ENCODE measurements around the gene STAC3.

Gene STAC3

DNA sequence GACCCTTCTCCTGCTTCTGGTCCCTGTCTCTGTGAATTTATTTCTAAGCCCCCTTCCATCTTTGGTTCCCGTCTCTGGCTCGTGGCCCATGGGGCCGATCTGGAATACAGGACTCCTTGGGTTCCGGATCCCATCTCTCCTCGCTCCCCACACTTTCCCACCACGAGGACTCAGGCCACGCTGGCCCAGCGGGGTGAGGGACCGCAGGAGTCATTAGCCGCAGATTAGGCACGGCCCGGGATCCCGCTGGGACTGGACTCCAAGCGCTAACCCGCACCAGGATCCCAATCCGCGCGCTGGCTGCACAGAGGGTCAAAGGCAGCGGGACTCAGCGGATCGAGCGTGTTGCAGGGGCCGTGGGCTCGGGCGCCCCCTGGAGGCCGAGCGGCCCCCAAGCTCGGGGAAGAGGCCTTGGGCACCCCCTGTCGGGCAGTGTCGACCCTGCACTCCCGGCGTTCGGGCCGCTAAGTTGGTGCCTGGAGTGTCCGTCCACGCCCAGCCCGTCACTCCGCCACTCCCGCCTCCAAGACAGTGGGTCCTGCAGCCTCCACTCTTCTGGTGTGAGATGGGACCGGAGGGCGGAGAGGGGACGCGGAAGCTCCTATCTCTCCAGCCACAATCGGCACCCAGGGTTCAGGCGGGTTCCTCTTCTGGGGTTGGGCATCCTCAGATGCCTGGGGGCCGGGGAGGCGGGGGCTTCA, 12.0 kb downstream of the STAC3 start:
- TF ChIP-seq, protein P1, sequence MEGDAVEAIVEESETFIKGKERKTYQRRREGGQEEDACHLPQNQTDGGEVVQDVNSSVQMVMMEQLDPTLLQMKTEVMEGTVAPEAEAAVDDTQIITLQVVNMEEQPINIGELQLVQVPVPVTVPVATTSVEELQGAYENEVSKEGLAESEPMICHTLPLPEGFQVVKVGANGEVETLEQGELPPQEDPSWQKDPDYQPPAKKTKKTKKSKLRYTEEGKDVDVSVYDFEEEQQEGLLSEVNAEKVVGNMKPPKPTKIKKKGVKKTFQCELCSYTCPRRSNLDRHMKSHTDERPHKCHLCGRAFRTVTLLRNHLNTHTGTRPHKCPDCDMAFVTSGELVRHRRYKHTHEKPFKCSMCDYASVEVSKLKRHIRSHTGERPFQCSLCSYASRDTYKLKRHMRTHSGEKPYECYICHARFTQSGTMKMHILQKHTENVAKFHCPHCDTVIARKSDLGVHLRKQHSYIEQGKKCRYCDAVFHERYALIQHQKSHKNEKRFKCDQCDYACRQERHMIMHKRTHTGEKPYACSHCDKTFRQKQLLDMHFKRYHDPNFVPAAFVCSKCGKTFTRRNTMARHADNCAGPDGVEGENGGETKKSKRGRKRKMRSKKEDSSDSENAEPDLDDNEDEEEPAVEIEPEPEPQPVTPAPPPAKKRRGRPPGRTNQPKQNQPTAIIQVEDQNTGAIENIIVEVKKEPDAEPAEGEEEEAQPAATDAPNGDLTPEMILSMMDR (IDR thresholded peaks at IDR 0.05; ENCODE audit: extremely low read depth, insufficient read depth, missing control alignments) = peak; percentile 100
- peak; percentile 96 for DNase-seq (ENCODE audit: low spot score)
- in situ Hi-C loops (cut with MboI; ENCODE audit: low pct_unique_long_range_greater_than_20kb, low sequenced_read_pairs, unreplicated experiment) = no loop called here

DNA sequence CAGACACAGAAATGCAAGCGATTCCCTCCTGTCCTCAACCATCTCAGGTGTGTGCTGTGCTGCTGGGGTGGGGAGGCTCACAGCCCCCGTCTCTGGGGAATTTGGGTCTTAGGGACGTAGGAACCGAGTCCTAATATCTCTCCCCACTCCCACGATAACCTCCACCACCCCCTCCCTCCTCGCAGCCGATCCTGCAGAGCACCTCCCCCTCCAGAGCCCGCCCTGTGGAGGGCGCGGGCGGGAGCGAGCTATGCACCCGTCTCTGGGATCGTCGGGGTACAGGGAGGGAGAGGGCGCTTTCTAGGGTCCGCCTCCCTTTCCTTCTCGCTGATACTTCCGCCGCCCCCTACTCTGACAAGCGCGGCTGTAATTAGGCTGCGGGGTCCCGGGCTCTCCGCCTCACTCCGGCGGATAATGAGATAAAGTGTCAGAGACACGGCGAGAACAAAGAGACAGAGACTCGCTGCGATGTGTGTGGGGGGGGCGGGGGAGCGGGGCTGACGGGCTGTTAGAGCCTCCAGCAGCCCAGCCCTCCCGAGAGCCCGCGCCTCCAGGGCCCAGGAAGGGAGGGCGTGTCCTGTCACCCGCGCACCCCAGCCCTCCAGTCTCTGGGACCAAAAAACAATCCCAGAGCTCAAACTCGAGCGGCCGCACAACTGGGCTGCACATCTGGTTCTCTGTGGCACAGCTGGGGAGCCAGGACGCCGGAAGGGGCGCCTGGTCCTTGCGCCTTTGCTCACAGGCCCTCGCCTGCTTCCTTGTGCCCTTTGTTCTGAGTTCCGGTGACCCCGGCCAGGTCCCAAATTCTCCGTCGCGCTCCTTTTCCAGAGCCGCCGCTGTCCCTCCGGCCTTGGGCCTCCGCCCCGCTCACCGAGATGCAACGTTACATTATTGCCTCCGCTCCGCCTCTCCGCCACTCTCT, 12.8 kb downstream of the STAC3 start:
- in situ Hi-C loops (cut with MboI; ENCODE audit: low pct_unique_long_range_greater_than_20kb, low sequenced_read_pairs, unreplicated experiment) = no loop called here
- TF ChIP-seq, protein P1 (IDR thresholded peaks at IDR 0.05; ENCODE audit: extremely low read depth, insufficient read depth, missing control alignments) = peak; percentile 1
- no peak for DNase-seq (ENCODE audit: low spot score)

DNA sequence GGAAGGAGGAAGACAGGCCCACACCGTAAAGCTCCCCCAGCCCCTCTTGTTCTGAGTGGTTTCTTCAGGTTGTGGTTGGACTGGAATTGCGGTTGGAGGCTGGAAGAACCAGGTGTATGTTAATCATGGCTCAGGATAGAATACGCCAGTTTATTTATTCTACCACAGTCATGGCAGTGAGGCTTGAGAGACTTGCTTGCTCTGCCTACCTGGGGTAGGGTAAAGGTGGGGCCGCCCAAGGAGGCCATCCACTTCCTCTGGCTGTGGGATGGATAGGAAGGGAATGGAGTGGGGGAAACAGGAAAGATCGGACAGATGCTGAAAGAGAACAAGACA, 13.4 kb downstream of the STAC3 start:
- DNase-seq (ENCODE audit: low spot score) = no peak
- TF ChIP-seq, protein P1 (IDR thresholded peaks at IDR 0.05; ENCODE audit: extremely low read depth, insufficient read depth, missing control alignments) = no peak
- in situ Hi-C loops (cut with MboI; ENCODE audit: low pct_unique_long_range_greater_than_20kb, low sequenced_read_pairs, unreplicated experiment) = no loop called here

DNA sequence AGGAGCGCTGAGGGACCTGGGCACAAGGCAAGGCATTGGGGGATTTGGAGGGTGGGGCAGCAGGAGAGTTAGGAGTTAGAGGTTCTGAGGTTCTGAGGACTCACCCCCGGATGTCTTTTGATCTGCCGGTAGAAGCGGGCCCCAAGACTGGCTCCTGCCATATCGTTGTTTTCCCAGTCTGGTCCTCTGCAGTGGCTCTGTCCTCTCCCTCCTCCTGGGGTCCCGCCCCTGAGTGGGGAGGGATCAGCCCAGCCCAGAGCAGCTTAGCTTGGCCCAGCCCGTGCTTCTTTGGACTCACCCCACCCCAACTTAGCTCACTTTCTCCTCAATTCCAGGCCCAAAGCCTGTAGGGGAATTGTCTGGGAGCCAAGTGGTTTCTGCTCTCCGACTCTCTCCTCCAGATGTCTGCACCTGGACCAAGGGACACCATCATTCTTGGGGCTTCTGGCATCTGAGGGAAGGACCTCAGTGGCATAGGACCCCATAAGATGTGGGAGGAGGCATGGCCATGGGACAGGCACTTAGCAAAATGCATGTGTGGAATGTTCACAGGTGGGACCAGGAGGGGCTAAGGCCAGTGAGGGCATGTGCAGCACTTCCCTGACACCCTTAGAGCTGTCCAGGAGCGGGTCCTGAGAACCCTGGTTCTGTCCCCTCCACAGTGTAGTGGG, 13.9 kb downstream of the STAC3 start:
- in situ Hi-C loops (cut with MboI; ENCODE audit: low pct_unique_long_range_greater_than_20kb, low sequenced_read_pairs, unreplicated experiment) = no loop called here
- DNase-seq (ENCODE audit: low spot score) = no peak
- TF ChIP-seq, protein P1 (IDR thresholded peaks at IDR 0.05; ENCODE audit: extremely low read depth, insufficient read depth, missing control alignments) = no peak

DNA sequence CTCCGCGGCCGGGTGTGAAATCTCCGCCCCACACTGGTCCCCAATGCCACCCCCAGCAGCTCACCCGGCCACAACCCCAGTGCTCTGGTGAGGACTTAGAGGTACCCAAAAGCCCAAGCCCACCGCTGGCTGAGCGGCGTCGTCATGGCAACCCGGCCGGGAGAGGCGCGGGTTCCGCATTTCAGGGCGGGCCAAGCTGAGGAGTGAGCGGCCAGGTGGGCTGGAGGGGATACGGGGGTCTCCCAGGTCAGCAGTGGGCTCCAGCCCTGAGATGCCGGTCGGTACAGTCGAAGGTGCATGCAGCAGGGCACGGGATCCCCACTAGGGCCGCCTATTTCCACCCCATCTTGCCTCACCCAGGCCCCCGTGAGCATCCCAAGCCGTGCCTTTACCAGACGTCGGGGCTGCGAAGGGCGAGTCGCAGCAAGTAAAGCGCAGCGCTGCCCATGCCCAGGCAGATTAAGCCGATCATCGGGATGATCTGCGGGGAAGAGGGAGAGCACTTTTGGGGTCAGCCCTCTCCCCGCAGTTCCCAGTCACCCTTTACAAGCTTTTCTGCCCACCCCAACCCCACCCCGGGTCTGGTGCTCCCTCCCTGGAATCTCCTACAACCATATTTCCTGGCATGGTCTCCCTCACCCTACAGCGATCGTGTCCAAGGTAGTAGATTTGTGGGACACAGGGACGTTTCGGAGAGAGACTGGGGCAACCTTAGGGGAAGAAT, 14.6 kb downstream of the STAC3 start:
- in situ Hi-C loops (cut with MboI; ENCODE audit: low pct_unique_long_range_greater_than_20kb, low sequenced_read_pairs, unreplicated experiment) = no loop called here
- no peak for DNase-seq (ENCODE audit: low spot score)
- TF ChIP-seq, protein P1 (IDR thresholded peaks at IDR 0.05; ENCODE audit: extremely low read depth, insufficient read depth, missing control alignments) = no peak

DNA sequence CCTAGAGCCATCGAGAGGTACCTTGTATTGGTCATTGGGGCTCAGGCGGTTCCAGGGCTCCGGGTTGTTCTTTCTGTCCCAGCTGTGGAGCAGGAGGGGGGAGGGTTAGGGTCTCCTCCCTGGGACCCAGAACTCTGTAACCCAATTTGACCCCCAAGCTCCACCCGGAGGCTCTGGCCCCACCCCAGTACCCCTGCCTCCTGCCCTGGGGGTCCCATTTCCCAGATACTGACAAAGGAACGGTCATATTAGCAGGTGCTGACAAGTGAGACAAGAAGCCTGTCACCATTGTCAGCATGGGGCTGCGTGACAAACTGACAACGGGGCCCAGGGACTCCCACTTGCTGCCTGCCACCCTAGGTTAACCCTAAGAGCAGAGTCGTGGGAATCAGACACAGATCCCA, 15.3 kb downstream of the STAC3 start:
- TF ChIP-seq, protein P1 (IDR thresholded peaks at IDR 0.05; ENCODE audit: extremely low read depth, insufficient read depth, missing control alignments) = no peak
- in situ Hi-C loops (cut with MboI; ENCODE audit: low pct_unique_long_range_greater_than_20kb, low sequenced_read_pairs, unreplicated experiment) = no loop called here
- no peak for DNase-seq (ENCODE audit: low spot score)
